Nephron (organoid): ENCODE data around the gene RAB23.

Experiments
- H3K27ac Mint-ChIP-seq, 3 experiments: 2 replicates each; pipeline ENCODE4 v1.8.0; 2020; ENCODE audit warnings: mixed read lengths in 3 of 3, mild to moderate bottlenecking in 2 of 3, moderate library complexity in 1 of 3
- H3K27me3 Mint-ChIP-seq: 2 replicates; pipeline ENCODE4 v1.8.0; 2021; ENCODE audit warnings: low read depth, mild to moderate bottlenecking, moderate library complexity, mixed read lengths
- H3K36me3 Mint-ChIP-seq: 2 replicates; pipeline ENCODE4 v1.8.0; 2020; ENCODE audit warnings: low read depth, mixed read lengths
- H3K4me1 Mint-ChIP-seq: 2 replicates; pipeline ENCODE4 v1.8.0; 2020; ENCODE audit warnings: mixed read lengths
- H3K4me3 Mint-ChIP-seq, 3 experiments: 2 replicates each; pipeline ENCODE4 v1.8.0; 2020; ENCODE audit warnings: mild to moderate bottlenecking in 3 of 3, mixed read lengths in 3 of 3, moderate library complexity in 2 of 3
- H3K9me3 Mint-ChIP-seq: 2 replicates; pipeline ENCODE4 v1.8.0; 2020; ENCODE audit warnings: mixed read lengths
- TF ChIP-seq, protein P1 (sequence below), 3 experiments: fragments of 200-600 bp; sonication (generic); IDR thresholded peaks; one replicate each; pipeline ENCODE4 v1.5.0; 2021; ENCODE audit warnings: antibody characterized with exemption in 3 of 3; ENCODE audit not compliant: unreplicated experiment in 3 of 3

Gene RAB23

DNA sequence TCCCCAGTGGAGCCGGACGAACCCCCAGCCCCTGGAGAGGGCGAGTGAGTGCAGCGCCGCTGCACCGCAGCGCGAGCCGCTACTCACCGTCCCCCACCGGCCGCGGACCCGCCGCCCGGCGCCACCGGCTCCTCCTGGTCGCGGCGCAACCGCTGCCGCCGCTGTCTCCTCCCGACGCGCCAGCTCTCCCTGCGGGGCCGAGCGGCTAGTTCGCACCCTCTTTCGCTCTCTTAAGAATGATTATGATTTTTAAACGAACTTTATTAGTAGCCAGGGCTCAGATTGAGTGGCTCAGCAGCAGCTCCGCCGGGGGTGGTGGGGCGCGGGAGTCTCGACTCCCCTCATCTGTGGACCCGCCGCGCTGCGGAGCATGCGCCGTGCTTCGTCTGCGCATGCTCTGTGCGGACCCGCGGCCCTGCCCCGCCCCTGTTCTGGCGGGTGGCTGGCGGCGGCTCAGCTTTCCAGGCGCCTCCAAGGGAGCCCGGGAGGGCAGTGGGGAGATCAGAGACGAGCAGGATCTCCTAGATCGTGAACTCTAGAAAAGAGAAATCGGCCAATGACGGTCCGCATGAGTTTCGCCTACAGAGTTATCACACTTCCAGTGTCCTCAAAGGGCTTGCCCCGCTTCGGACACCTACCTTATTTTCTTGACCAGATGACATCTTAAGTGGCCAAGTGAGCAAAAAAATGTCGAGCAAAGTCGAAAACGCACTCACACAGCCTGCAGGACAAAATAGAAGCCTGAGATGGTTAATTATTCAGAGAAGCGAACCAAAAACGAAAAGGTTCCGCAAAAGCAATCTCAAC, at the start of gene RAB23:
TSS of gene RAB23 (minus strand) at position 372 of the 807 bp plus-strand sequence. CDS start 11,927 bp downstream, outside the sequence.
- H3K4me3 Mint-ChIP-seq: peak within 1 kb of the TSS; percentile 96 to 99 (median 97)
- H3K27ac Mint-ChIP-seq: peak within 1 kb of the TSS; percentile 96 to 98 (median 97)
- H3K9me3 Mint-ChIP-seq: peaks cover 25% of the 10 kb centered on the region
- no peaks in the 10 kb centered on the region for H3K27me3 Mint-ChIP-seq
- TF ChIP-seq, protein P1, sequence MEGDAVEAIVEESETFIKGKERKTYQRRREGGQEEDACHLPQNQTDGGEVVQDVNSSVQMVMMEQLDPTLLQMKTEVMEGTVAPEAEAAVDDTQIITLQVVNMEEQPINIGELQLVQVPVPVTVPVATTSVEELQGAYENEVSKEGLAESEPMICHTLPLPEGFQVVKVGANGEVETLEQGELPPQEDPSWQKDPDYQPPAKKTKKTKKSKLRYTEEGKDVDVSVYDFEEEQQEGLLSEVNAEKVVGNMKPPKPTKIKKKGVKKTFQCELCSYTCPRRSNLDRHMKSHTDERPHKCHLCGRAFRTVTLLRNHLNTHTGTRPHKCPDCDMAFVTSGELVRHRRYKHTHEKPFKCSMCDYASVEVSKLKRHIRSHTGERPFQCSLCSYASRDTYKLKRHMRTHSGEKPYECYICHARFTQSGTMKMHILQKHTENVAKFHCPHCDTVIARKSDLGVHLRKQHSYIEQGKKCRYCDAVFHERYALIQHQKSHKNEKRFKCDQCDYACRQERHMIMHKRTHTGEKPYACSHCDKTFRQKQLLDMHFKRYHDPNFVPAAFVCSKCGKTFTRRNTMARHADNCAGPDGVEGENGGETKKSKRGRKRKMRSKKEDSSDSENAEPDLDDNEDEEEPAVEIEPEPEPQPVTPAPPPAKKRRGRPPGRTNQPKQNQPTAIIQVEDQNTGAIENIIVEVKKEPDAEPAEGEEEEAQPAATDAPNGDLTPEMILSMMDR (IDR thresholded peaks at IDR 0.05; ENCODE audit: unreplicated experiment in 3 of 3): no peak
- peaks cover 40% of the 10 kb centered on the region for H3K4me1 Mint-ChIP-seq
- peaks cover 30% of the 10 kb centered on the region for H3K36me3 Mint-ChIP-seq

DNA sequence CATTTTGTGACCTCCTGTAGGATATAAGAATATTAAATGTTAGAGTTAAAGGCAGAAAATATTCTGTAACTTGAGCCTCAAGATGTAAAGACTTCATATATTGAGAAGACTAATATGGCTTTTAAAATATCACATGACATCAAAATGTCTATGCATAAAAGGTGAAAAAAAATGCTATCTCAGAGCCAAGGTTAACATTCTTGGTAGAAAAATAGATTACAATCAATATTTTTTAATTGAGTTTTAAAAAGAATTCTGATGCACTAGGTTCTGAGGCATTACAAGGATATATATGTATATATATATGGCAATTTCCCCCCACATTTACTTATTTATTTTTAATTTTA, 46.2 kb upstream of the RAB23 start:
- Mint-ChIP-seq H3K27ac (peak overlapping the region in 2 of 3 experiments; percentile 75 to 90), H3K4me1 (peaks cover 22% of the 10 kb centered on the region), H3K4me3 (no peak overlapping the region), H3K27me3 (no peaks in the 10 kb centered on the region), H3K9me3 (peaks cover 16% of the 10 kb centered on the region), H3K36me3 (no peaks in the 10 kb centered on the region)
- TF ChIP-seq, protein P1 (IDR thresholded peaks at IDR 0.05; ENCODE audit: unreplicated experiment in 3 of 3): no peak

DNA sequence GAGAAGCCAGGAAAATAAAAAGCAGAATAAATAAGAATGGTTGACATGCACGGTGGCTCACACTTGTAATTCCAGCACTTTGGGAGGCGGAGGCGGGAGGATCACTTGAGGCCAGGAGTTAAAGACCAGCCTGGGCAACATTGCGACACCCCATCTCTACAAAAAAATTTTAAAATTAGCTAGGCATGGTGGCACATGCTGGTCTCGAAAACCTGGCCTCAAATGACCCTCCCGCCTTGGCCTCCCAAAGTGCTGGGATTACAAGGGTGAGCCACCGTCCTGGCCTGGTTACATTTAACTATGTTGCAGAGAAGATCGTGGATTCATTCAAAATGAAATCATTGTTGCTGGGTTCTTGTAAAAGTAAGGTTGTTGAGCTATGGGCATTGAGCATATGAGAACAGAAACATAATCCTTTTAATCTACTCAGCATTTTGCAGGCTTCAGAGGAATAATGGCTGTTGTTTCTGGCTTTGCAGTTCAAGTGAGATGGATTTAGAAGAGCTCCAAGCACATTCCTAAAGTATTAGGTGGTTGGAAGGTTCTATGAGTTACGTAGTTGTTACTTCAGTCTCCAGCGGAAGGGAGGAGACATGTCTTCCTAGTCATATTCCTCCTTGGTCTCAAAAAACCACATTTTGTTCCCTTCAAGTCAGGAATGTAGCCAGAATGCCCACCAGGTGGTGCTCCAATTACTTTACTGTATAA, 45.6 kb upstream of the RAB23 start:
- Mint-ChIP-seq H3K27me3 (no peaks in the 10 kb centered on the region), H3K4me3 (no peak overlapping the region), H3K4me1 (peaks cover 25% of the 10 kb centered on the region), H3K36me3 (no peaks in the 10 kb centered on the region), H3K27ac (peak overlapping the region in 2 of 3 experiments; percentile 75 to 90), H3K9me3 (peaks cover 12% of the 10 kb centered on the region)
- TF ChIP-seq, protein P1 (IDR thresholded peaks at IDR 0.05; ENCODE audit: unreplicated experiment in 3 of 3): peak; percentile 46 to 54 (median 53)

DNA sequence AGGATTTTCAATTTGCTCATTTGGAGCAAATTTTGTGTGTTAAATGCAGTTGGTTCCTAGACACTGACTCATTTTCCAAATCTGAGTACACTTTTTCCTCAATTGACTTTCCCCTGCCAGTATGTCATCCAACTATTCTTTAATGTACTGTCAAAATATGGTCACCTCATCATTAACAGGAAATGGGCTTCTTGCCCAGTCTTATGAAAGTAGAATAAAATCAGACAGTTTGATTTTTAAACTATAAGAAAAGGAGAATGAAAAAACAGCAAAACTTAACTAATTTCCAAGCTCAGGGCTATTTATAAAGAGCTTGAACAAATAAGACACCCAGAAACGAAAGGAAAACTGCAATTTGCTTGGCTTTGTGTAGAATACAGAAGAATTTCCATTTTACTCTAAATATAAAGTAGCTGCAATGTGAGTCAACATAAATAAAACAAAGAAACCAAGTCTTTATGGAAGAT, 43.7 kb upstream of the RAB23 start:
- peaks cover 36% of the 10 kb centered on the region for H3K4me1 Mint-ChIP-seq
- H3K36me3 Mint-ChIP-seq: no peaks in the 10 kb centered on the region
- peak overlapping the region; percentile 35 to 72 (median 61) for H3K27ac Mint-ChIP-seq
- no peaks in the 10 kb centered on the region for H3K9me3 Mint-ChIP-seq
- TF ChIP-seq, protein P1 (IDR thresholded peaks at IDR 0.05; ENCODE audit: unreplicated experiment in 3 of 3): no peak
- no peak overlapping the region for H3K4me3 Mint-ChIP-seq
- no peaks in the 10 kb centered on the region for H3K27me3 Mint-ChIP-seq

DNA sequence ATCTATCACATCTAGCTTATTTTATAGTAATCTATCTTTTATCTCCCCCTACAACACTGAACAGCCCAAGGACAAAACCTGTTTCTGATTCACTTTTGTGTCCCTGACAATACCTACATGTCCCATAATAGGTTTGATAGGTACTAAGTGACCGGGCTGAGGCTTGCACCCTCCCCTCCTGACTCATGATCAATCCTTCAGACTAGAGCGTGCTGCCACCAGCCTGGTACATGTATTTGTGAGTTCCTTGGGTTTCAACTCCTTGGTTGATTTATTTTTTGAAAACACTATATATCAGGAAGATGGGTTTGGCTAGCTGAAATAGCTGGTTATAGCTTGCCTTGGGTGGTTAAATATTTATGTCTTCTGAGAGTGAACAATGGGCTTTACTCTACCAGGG, 41.6 kb upstream of the RAB23 start:
- H3K4me1 Mint-ChIP-seq: peaks cover 36% of the 10 kb centered on the region
- no peaks in the 10 kb centered on the region for H3K36me3 Mint-ChIP-seq
- no peaks in the 10 kb centered on the region for H3K9me3 Mint-ChIP-seq
- TF ChIP-seq, protein P1 (IDR thresholded peaks at IDR 0.05; ENCODE audit: unreplicated experiment in 3 of 3): no peak
- no peaks in the 10 kb centered on the region for H3K27me3 Mint-ChIP-seq
- peak overlapping the region in 1 of 3 experiments; percentile 31 for H3K27ac Mint-ChIP-seq
- H3K4me3 Mint-ChIP-seq: no peak overlapping the region
